ENCODE data around the gene ZNF341.

The ZNF341 gene

GRCh38 chr20:33686984-33687366 lies 44.8 kb upstream of the ZNF341 start:
- Histone ChIP-seq H2AFZ (peak overlapping the region; percentile 96), H3K9ac (no peak overlapping the region), H3K79me2 (no peaks in the 10 kb centered on the region), H3K9me3 (ENCODE audit: control insufficient read depth, low read length) (no peaks in the 10 kb centered on the region), H3K4me3 (ENCODE audit: low read depth, low read length) (no peak overlapping the region), H3K4me1 (peaks cover 8% of the 10 kb centered on the region), H3K36me3 (ENCODE audit: control insufficient read depth, insufficient read depth, low read length) (no peaks in the 10 kb centered on the region), H3K27ac (peak overlapping the region; percentile 42), H3K27me3 (ENCODE audit: control insufficient read depth, insufficient read depth, low read length) (no peaks in the 10 kb centered on the region), H3K4me2 (ENCODE audit: low read length) (peak overlapping the region; percentile 77)
- no peak for TF ChIP-seq CTCF (IDR thresholded peaks at IDR 0.05)

- Histone ChIP-seq H3K79me2 (no peaks in the 10 kb centered on the region), H2AFZ (peak overlapping the region; percentile 96), H3K9me3 (ENCODE audit: control insufficient read depth, low read length) (no peaks in the 10 kb centered on the region), H3K4me3 (ENCODE audit: low read depth, low read length) (no peak overlapping the region), H3K27me3 (ENCODE audit: control insufficient read depth, insufficient read depth, low read length) (no peaks in the 10 kb centered on the region), H3K27ac (no peak overlapping the region), H3K36me3 (ENCODE audit: control insufficient read depth, insufficient read depth, low read length) (no peaks in the 10 kb centered on the region), H3K4me2 (ENCODE audit: low read length) (no peak overlapping the region), H3K4me1 (peaks cover 8% of the 10 kb centered on the region), H3K9ac (no peak overlapping the region)
- TF ChIP-seq CTCF (IDR thresholded peaks at IDR 0.05) = no peak
Measured at GRCh38 chr20:33687370-33687915, 44.4 kb upstream of the ZNF341 start.

GRCh38 chr20:33687993-33688937 lies 43.5 kb upstream of the ZNF341 start:
- Histone ChIP-seq H3K4me1 (peaks cover 8% of the 10 kb centered on the region), H3K4me2 (ENCODE audit: low read length) (peak overlapping the region; percentile 21), H3K36me3 (ENCODE audit: control insufficient read depth, insufficient read depth, low read length) (no peaks in the 10 kb centered on the region), H3K27me3 (ENCODE audit: control insufficient read depth, insufficient read depth, low read length) (no peaks in the 10 kb centered on the region), H3K79me2 (no peaks in the 10 kb centered on the region), H2AFZ (no peak overlapping the region), H3K9ac (no peak overlapping the region), H3K4me3 (ENCODE audit: low read depth, low read length) (no peak overlapping the region), H3K9me3 (ENCODE audit: control insufficient read depth, low read length) (no peaks in the 10 kb centered on the region), H3K27ac (no peak overlapping the region)
- TF ChIP-seq CTCF (IDR thresholded peaks at IDR 0.05) = no peak

GRCh38 chr20:33688938-33689424 lies 42.8 kb upstream of the ZNF341 start:
- Histone ChIP-seq H3K4me1 (peaks cover 8% of the 10 kb centered on the region), H3K27ac (no peak overlapping the region), H2AFZ (no peak overlapping the region), H3K4me3 (ENCODE audit: low read depth, low read length) (no peak overlapping the region), H3K36me3 (ENCODE audit: control insufficient read depth, insufficient read depth, low read length) (no peaks in the 10 kb centered on the region), H3K9ac (no peak overlapping the region), H3K4me2 (ENCODE audit: low read length) (peak overlapping the region; percentile 21), H3K9me3 (ENCODE audit: control insufficient read depth, low read length) (no peaks in the 10 kb centered on the region), H3K79me2 (no peaks in the 10 kb centered on the region), H3K27me3 (ENCODE audit: control insufficient read depth, insufficient read depth, low read length) (no peaks in the 10 kb centered on the region)
- no peak for TF ChIP-seq CTCF (IDR thresholded peaks at IDR 0.05)
